GM19099 (cell line): ENCODE measurements around the gene TENM3.

Experiments used
- POLR2A ChIP-seq: IDR thresholded peaks from 3 replicates; pipeline ENCODE4 v1.6.1; 2011; ENCODE audit warnings: low read depth; ENCODE audit not compliant: insufficient read length; ENCODE audit errors: extremely low read depth

The TENM3 gene

DNA sequence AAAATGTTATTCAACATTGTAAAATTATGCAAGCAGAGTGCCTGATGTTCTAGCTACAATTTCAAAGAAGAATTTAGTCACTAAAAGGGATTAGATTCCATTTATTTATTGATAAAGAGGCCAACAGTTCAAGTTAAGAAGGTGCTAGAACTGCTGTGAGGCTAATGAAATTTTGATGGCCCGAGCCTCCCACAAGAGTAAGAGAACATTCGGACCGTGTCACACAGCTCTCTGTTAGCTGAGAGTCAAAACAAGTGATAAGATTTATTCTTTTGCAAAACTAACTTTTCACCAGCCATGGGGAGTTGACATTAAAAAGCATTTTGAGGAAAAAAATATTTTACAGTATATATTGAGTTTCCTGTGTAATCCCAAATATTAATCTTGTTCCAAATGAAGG, 106.8 kb downstream of the TENM3 start:
- no peak for TF ChIP-seq POLR2A

DNA sequence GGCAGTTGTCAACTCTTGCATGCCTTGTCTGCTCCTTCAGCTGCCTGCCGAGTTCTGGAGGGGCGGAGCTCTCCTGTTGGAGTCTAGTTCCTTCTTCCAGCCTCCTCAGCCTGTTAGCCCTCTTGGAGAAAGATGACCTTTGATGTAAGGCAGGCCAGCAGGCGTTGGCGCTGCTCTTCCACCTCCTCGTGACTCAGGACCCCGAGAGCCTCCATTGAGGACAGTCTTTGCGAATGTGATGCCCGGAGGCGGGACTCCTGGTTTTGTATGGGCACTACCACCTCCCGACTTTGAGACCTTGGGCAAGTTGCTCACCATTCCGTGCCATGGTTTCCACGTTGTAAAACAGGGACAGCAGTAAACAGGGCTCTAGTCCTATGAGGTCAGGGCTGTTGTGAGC, 108.3 kb downstream of the TENM3 start:
- no peak for TF ChIP-seq POLR2A

DNA sequence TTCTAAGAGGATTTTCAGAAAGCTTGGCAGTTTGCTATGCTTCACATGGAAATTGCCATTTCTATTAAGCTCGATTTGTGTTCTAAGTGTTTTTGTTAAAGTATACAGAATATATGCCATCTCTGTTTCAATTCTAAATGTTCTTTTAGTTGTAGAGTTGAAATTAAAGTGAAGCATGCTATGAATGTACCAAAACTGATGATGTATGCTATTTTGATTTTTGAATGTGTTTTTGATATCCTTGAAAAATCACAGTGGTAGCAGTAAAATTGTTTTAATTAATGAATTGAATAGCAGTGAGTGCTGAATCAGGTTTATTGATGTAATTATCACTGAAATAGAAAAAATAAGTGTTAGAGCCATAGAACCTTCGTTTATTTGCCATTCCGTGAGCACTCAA, 110.9 kb downstream of the TENM3 start:
- TF ChIP-seq POLR2A, result no peak

DNA sequence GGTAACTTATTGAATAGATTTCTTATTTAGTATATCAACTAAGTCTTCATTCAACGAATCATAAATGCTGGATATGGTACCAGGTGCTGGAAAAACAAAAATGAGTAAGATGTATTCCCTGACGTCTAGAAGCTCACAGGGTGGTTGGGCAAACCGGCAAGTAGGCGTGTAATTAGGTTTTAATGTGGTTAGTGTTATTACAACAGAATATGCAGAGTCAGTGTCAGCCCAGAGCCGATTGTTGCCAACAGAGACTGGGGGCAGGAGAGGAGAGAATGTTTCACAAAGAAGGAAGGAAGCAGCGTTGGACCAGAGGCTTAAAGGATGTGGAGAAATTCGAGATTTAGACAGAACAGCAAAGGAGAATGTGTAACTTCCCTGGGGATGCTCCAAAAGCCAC, 111.7 kb downstream of the TENM3 start:
- no peak for TF ChIP-seq POLR2A

DNA sequence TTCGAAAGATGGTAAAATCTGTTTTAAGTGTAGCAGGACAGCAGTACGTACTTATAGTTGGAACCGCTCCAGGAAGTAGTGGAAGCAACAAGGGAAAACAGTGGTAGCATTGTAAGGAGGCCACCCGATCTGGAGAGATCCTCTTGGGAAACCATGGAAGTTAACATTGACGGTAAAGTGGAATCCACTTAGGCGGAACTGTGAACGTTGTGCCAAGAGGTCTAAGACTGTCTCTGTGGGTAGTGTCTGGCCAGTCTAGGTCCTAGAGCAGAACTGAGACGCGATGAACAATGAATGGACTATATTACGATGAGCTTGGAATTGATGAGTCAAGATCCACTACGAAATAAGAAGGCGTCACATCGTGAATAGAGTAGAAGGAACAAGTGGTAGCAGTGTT, 124.0 kb downstream of the TENM3 start:
- no peak for TF ChIP-seq POLR2A

DNA sequence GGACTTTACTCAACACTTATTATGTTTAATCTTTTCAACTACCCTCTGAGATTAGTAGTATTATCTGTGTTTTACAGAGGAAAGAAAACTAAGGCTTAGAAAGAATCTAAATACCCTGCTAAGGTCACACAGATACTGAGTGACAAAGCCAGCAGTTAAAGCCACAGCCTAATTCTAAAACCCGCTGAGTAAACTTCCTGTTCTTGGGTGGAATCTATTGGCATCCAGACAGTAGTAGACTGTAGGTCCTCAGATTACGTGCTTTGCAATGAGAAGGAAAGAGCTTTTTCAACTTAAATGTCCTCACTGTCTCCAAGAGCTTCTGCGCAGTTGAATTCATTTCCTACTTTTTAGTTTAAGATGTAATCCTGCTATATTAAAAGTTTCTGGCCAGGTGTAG, 126.0 kb downstream of the TENM3 start:
- TF ChIP-seq POLR2A, result no peak

DNA sequence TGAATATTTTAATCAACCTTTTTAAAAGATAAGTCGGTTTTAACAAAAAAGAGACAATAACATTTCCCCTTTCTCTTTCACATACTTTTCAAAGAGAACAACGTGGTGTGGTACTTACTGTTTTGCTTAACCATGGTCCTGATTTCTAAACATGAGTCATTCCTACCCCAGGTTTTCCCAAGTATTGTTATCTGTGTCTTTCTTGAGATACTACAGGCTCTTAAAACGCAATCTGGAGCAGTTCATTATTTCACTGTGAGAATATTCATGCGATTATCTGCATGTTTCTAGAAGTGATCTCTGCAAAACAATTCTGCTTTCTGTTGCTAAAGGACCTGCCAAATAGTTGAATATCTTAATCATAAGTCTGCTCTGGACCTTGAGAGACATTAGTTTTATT, 127.3 kb downstream of the TENM3 start:
- no peak for TF ChIP-seq POLR2A

DNA sequence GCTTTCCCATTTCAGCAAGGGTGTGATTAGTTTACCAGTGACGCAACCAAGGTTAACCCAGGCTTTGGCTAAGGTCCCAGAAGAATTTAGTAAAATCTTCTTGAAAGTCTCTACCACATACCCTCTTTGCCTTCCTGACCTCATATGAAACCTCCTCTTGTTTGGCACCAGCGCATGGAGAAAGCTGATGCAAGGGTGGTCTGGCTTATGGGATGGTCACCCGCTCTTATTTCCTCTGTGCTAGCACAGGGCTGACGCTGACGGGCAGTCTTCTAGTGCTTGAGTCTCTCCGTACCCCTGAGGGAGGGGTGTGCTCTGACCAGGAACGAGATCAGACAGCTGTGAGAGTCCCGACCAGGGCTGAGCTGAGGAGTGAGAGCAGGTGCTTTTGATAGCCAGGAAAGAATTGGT, 137.6 kb downstream of the TENM3 start:
- no peak for TF ChIP-seq POLR2A

DNA sequence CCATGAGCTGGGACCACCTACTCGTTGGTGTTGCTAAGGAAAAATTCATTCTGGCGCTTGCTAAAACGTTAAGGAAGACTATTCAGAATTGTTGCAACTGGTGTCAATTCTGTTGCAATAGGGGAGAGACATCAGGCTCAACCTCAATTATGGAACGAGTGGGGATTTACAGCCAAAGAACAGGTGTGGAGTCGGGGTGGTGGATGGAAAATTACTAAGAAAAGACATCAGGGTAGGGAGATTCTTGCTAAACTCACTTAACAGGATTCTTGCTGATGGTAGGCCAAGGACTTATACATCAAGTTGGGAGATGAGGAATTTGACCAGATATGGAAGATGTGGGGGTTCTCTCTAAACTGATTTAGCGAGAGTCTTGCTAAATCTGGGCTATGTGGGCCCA, 139.7 kb downstream of the TENM3 start:
- TF ChIP-seq POLR2A, result no peak

DNA sequence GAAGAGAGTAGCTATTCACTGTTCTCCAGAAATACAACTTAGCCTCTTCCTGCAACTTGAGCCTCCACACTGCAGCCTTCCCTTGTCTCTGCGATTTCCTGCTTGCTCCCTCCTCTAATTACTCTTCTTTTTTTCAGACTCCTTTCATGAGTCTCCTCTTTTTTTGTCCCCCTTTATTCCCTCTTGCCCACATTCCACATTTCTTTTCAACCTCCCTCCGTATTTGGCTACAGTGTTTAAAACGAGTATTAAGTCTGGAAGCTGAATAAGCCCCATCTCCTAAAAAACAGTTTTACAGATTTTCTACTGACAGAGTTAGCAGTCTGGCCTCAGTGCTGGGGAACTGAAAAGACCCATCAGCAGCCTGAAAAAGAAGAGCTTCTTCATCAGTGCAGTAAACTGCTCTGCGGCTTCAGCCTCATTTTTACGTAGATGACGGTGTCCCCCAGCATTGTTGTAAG, 141.5 kb downstream of the TENM3 start:
- TF ChIP-seq POLR2A, result no peak

DNA sequence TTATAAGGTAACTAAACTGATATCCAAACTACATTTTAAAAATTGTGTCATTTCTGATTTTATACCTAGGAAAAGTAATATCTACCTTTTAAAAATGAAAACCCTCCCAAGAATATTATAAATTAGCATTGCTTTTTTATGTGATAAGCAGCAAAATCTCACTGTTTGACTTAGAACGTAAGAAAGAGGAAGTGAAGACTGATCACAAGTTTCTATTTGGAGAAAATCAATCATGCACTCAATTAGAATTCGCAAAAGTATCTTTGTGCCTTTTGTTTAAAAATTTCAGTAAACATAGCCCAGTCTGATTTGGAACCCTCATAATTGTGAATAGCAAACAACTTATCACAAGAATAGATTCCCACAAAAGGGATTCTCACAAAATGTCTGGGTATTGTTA, 142.7 kb downstream of the TENM3 start:
- no peak for TF ChIP-seq POLR2A

DNA sequence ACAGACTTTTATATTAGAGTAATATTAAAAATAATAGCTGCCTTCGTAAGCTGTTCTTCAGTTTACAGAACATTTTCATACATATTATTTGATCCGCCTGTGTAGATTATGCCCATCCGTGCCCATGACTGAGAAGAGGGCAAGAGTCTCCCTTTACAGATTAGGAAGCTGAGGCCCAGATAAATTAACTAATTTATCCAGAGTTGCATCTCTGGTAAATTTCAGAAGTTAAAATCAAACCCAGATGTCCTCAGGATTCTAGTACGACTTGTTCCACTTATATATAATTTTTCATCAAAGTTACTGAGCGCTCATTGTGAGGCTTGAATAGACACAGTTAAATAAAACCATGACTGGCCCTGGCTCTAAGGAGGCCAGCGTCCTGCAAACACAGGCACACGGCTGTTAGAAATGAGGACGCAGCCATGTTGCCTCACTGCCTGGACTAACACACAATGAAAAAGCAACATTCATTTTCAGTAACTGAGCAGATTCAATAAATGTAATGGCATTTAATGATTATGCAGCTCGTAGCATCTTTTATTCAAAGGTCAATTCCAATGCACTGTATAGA, 148.0 kb downstream of the TENM3 start:
- no peak for TF ChIP-seq POLR2A

DNA sequence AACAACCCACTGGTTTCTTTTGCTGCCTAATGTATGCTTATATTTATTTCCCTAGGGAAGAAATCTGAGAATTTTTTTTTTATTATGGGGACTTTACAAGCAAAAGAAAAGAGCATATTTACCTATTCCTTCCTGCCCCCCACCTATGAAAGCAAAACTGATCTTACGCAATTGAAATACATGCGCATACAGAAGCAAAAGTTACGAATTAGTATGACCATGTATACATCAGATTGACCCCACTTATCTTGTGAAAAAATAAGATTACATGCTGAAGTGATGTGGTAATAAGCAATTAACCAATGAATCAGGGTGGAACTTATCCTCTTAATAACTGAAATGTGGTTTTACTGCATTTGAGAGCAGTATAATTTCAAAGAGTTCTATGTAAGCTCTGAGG, 151.0 kb downstream of the TENM3 start:
- no peak for TF ChIP-seq POLR2A

DNA sequence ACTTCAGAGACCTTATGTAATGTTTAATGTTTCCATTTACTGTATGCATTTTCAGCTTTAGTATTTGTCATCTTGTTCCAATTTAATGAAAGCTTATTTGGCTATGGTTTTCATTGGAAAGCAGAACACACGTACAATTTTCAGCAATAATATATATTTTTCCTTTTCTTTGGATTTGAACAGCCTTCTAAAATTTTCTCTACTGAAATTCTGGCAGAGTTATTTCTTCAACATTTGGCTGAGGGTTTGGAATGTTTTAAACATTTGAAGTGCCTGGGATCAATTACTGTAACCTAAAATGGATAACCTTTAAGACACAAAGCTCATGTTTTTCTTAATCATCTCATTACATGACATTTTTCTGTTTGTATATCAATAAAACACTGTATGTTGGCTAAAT, 156.9 kb downstream of the TENM3 start:
- TF ChIP-seq POLR2A, result no peak

DNA sequence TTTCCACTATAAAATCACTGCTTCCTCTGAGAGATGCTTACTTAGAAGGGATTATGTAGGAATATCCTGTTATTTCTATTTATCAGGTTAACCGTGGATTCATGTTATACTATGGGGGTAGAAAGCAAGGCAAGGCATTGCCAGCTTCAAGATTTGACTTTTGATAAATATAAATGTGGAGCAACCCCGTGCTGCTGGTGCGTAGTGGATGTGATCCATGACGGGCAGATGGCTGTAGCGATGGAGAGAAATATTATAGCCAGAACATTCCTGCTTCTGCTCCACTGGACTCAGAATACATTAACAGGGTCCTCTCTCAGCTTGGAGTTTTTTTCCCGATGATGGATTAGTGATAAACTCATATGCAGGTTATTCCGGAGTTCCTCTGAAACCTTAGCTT, 157.6 kb downstream of the TENM3 start:
- TF ChIP-seq POLR2A, result no peak

DNA sequence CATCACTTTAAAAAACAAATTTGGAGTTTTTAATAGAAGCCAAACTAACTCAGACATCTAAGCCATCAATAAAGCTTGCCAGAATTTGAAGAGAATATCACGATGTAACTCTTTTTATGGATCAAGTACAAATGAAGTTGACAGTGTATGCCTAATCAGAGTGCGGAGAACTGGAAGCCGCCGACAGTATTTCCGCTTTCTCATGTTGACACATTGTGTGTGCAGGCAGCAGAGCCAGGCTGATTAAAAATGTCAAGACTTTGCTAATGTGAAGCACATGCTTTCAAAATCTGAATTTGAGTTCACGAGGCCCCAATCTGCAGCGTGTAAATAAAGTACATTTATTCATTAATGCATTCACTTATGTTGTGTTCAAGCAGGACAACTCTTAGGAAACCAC, 161.2 kb downstream of the TENM3 start:
- TF ChIP-seq POLR2A, result no peak

DNA sequence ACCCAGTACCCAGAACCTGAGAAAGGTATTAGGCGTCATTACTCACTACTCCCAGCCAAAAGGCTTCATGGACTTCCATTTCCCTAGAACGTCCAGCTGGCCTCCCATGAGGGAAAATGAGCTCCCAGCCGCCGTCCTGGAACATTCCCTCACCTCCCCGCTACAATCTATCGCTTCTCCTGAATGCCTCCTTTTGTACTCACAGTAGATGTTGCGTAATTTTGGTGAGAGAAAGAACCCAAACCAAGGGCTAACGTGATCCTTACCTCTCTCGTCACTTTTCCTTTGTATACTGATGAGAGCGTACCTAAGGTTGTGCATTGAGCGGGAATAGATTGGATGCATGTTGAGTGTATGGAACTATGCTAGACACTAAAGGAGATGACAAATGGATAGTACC, 161.9 kb downstream of the TENM3 start:
- TF ChIP-seq POLR2A, result no peak
